Stimulated activated CD8-positive, alpha-beta memory T cell treated with anti-CD3 and anti-CD28 coated beads, Interleukin-2, amount 100 ng/mL, for 48 hours (primary cell): ENCODE measurements around the gene SUCLG2.

ENCODE experiments used
- DNase-seq, 2 donors: peaks; one replicate each; pipeline ENCODE4 v3.0.0-alpha.2; 2020; ENCODE audit warnings: low read depth in 2 of 2

Gene SUCLG2

GRCh38 chr3:67515778-67516177 is 138.6 kb downstream of the SUCLG2 start:
- DNase-seq = no peak

GRCh38 chr3:67509471-67510075 is 144.8 kb downstream of the SUCLG2 start:
- no peak for DNase-seq

GRCh38 chr3:67507584-67507983 is 146.8 kb downstream of the SUCLG2 start:
- no peak for DNase-seq

- no peak for DNase-seq
Observed at GRCh38 chr3:67500709-67501108, 153.7 kb downstream of the SUCLG2 start.

- no peak for DNase-seq
Observed at GRCh38 chr3:67497746-67498145, 156.7 kb downstream of the SUCLG2 start.

- DNase-seq = no peak
Observed at GRCh38 chr3:67495751-67496150, 158.7 kb downstream of the SUCLG2 start.

- no peak for DNase-seq
Observed at GRCh38 chr3:67493808-67494207, 160.6 kb downstream of the SUCLG2 start.

- no peak for DNase-seq
Observed at GRCh38 chr3:67490658-67491057, 163.8 kb downstream of the SUCLG2 start.

- DNase-seq = no peak
Observed at GRCh38 chr3:67489816-67490215, 164.6 kb downstream of the SUCLG2 start.

GRCh38 chr3:67487564-67488114 is 166.8 kb downstream of the SUCLG2 start:
- no peak for DNase-seq

GRCh38 chr3:67486883-67487282 is 167.5 kb downstream of the SUCLG2 start:
- DNase-seq = no peak

- no peak for DNase-seq
Observed at GRCh38 chr3:67484085-67484484, 170.3 kb downstream of the SUCLG2 start.

GRCh38 chr3:67481126-67481525 is 173.3 kb downstream of the SUCLG2 start:
- DNase-seq = no peak

GRCh38 chr3:67478423-67478822 is 176.0 kb downstream of the SUCLG2 start:
- DNase-seq = no peak

GRCh38 chr3:67474311-67474710 is 180.1 kb downstream of the SUCLG2 start:
- no peak for DNase-seq

- no peak for DNase-seq
Observed at GRCh38 chr3:67472674-67473201, 181.7 kb downstream of the SUCLG2 start.

GRCh38 chr3:67470207-67470606 is 184.2 kb downstream of the SUCLG2 start:
- DNase-seq = no peak

- no peak for DNase-seq
Observed at GRCh38 chr3:67468511-67468910, 185.9 kb downstream of the SUCLG2 start.

GRCh38 chr3:67463656-67464055 is 190.8 kb downstream of the SUCLG2 start:
- DNase-seq = no peak

- DNase-seq = no peak
Observed at GRCh38 chr3:67462187-67462586, 192.2 kb downstream of the SUCLG2 start.

GRCh38 chr3:67461667-67462142 is 192.7 kb downstream of the SUCLG2 start:
- DNase-seq = no peak

GRCh38 chr3:67460841-67461510 is 193.4 kb downstream of the SUCLG2 start:
- DNase-seq = no peak

- DNase-seq = no peak
Observed at GRCh38 chr3:67459796-67460195, 194.6 kb downstream of the SUCLG2 start.
